AG09319 (cell line): ENCODE measurements around the gene ARSK.

Experiments
- DNase-seq: peaks from one replicate; pipeline ENCODE4 v3.0.0-alpha.2; 2010; ENCODE audit warnings: low read depth; ENCODE audit errors: extremely low read depth
- CTCF ChIP-seq: IDR thresholded peaks from 2 replicates; pipeline ENCODE4 v1.5.1; 2011; ENCODE audit warnings: low read depth, mild to moderate bottlenecking, inconsistent platforms, low read length, moderate library complexity

The ARSK gene

GRCh38 chr5:95654196-95654595 is 99.3 kb downstream of the ARSK start:
- TF ChIP-seq CTCF, result no peak
- no peak for DNase-seq
